Activated naive CD8-positive, alpha-beta T cell treated with anti-CD3 and anti-CD28 coated beads for 36 hours (primary cell): ENCODE measurements around the gene LZTFL1. TPM values are rescaled to one million over a fixed set of nuclear protein-coding genes. Genes with fewer than 3 reads are reported as not detected.

Experiments
- DNase-seq: peaks from one replicate; pipeline ENCODE4 v3.0.0; 2021
- H3K27ac Mint-ChIP-seq: one replicate; pipeline ENCODE4 v1.8.0; 2022; ENCODE audit warnings: mild to moderate bottlenecking, moderate library complexity, mixed read lengths
- H3K27me3 Mint-ChIP-seq: one replicate; pipeline ENCODE4 v1.8.0; 2022; ENCODE audit warnings: mild to moderate bottlenecking, mixed read lengths
- H3K36me3 Mint-ChIP-seq: one replicate; pipeline ENCODE4 v1.8.0; 2021; ENCODE audit warnings: mild to moderate bottlenecking, mixed read lengths
- H3K4me1 Mint-ChIP-seq: one replicate; pipeline ENCODE4 v1.8.0; 2021; ENCODE audit warnings: mixed read lengths
- H3K4me3 Mint-ChIP-seq: one replicate; pipeline ENCODE4 v1.8.0; 2022; ENCODE audit warnings: mild to moderate bottlenecking, moderate library complexity, mixed read lengths
- H3K9me3 Mint-ChIP-seq: one replicate; pipeline ENCODE4 v1.8.0; 2022; ENCODE audit warnings: mixed read lengths
- total RNA-seq, 2 experiments: library from RNA; stranded (reverse); gene quantifications; one replicate each; pipeline ENCODE4 v1.2.3, GENCODE V29; 2021

LZTFL1 gene
- total RNA-seq, 2 experiments from 2014 or later: 4.7 to 7.5 TPM

DNA sequence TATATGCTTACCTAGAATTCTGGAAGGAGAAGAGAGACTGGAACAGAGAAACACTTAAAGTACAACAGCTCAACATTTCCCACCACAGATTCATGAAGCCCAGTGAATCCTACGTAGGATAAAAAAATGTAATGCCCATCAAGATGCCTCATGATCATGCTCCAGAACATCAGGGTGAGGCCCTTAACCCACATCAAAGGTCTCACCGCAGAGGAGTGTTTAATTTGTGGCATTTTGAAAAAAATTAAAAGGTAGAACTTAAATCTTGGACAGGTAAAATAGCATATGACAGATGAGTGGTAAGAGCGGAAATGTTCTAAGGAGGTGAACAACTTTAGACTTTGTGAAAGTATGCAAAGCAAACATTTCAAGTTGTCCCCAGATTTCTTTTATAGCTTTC lies 35.8 kb downstream of the LZTFL1 start:
- Mint-ChIP-seq H3K4me1 (peaks cover 5% of the 10 kb centered on the region), H3K9me3 (no peaks in the 10 kb centered on the region), H3K36me3 (no peaks in the 10 kb centered on the region), H3K27ac (no peak overlapping the region), H3K4me3 (no peak overlapping the region), H3K27me3 (peaks cover 4% of the 10 kb centered on the region)
- no peak for DNase-seq

DNA sequence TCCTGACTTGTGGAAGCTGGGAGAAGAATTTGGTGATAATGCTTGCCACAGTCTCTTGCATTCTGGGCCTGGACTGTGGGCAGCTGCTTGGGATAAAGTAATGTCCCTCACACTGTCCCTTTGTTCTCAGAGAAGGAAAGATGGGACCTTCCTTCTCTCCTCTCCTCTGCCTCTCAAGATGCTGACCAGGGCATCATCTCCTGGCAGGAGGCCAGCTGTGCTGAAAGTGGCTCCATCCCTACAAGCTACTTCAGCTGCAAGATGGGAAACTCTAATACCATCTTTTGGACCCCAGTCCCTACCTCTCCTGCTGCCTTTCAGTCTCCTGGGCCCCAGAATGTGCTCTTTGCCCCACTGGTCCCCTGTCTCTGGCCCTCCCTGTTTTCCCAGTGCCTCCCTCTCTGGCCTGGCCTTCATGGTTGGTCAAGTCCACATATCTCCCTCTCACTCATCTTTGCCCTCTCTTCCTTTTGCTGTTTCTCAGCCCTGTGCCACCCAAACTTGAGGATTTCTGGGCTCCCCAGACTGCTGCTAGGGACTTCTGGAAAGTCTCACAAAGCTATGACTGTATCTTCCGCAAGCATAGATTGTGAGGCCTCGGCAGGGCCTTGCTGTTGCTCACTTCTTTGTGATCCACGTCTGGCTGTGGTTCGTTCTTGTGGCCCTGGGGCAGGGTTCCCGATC lies 38.5 kb downstream of the LZTFL1 start:
- no peaks in the 10 kb centered on the region for H3K36me3 Mint-ChIP-seq
- H3K27ac Mint-ChIP-seq: no peak overlapping the region
- H3K9me3 Mint-ChIP-seq: no peaks in the 10 kb centered on the region
- DNase-seq: no peak
- peaks cover 26% of the 10 kb centered on the region for H3K27me3 Mint-ChIP-seq
- no peak overlapping the region for H3K4me3 Mint-ChIP-seq
- H3K4me1 Mint-ChIP-seq: peaks cover 5% of the 10 kb centered on the region

DNA sequence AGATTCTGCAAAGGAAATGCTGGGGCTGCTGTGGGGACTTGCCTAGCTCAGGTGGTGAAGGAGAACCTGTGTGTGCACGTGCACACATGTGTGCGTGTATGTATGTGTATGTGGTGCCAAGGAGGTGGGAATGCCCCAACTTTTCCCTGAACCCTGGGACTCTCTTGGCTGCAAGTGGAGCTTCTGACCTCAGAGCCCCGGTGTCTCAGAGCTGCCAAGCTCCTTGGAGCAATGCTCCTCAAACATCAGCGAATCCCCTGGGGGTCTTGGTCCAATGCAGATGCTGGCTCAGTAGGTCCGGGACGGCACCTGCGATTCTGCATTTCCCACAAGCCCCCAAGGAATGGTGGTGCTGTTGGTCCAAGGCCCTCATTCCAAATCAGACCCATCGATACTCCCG lies 39.8 kb downstream of the LZTFL1 start:
- Mint-ChIP-seq H3K27me3 (peaks cover 38% of the 10 kb centered on the region), H3K36me3 (no peaks in the 10 kb centered on the region), H3K27ac (no peak overlapping the region), H3K4me1 (peaks cover 7% of the 10 kb centered on the region), H3K4me3 (no peak overlapping the region), H3K9me3 (no peaks in the 10 kb centered on the region)
- DNase-seq: no peak

DNA sequence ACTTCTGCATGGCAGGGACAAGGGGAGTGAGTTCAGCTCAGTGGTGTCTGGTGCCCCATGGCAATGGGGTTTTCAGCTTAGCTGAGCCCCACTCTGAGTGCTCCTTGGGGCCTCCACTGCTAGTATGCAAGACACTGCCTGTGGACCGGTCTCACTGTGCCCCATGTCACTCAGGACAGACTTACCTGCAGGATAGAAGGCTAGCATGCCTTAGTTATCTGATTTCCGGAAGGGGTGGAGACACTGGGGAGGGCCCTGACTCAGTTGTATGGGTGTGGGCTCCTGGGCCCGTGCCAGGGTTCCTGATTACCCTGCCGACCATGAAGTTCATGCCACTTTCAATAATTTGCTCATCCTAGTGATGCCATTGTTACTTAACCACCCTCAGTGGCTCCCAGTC lies 41.3 kb downstream of the LZTFL1 start:
- Mint-ChIP-seq H3K27ac (no peak overlapping the region), H3K9me3 (no peaks in the 10 kb centered on the region), H3K36me3 (no peaks in the 10 kb centered on the region), H3K4me3 (no peak overlapping the region), H3K4me1 (peaks cover 10% of the 10 kb centered on the region), H3K27me3 (peaks cover 52% of the 10 kb centered on the region)
- DNase-seq: no peak

DNA sequence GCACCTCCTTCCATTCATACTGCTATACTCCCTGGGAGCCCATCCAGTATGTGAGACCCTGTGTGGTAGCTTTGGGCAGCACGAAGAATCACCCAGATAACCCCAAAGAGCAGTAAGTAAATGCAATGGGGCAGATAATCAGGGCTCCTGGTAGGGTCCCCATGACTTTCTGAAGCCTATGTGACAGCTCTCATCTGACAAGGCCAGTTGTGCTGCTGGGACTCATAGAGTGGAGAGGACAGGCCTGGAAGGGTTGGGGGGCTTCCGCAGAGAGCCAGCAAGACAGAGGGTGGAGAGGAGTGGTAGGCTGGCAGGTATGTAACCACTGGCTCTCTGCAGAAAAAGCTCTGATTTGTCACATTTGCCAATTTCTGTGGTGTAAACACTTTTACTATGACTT lies 42.3 kb downstream of the LZTFL1 start:
- Mint-ChIP-seq H3K27ac (no peak overlapping the region), H3K4me1 (peaks cover 13% of the 10 kb centered on the region), H3K4me3 (no peak overlapping the region), H3K27me3 (peaks cover 62% of the 10 kb centered on the region), H3K9me3 (no peaks in the 10 kb centered on the region), H3K36me3 (no peaks in the 10 kb centered on the region)
- DNase-seq: no peak

DNA sequence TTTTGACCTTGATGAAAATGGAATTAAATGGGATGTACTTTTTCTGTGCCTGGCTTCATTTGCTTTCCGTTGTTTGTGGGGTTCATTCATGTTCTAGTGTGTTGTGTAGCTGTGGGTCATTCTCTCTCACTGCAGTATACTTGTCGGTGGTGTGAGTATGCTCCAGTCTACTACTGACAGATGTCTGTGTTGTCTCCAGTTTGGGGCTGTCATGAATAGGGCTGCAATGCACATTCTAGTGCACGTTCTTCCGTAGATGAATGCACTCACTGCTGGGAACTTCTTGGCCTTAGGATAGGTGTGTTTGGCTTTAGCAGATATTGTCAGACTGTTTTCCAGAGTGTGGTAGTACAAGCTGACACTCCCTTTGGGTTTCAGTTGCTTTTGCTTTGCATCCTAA lies 43.9 kb downstream of the LZTFL1 start:
- Mint-ChIP-seq H3K27ac (no peak overlapping the region), H3K4me3 (peak overlapping the region; percentile 8), H3K4me1 (peaks cover 13% of the 10 kb centered on the region), H3K36me3 (no peaks in the 10 kb centered on the region), H3K9me3 (no peaks in the 10 kb centered on the region), H3K27me3 (peaks cover 67% of the 10 kb centered on the region)
- no peak for DNase-seq

DNA sequence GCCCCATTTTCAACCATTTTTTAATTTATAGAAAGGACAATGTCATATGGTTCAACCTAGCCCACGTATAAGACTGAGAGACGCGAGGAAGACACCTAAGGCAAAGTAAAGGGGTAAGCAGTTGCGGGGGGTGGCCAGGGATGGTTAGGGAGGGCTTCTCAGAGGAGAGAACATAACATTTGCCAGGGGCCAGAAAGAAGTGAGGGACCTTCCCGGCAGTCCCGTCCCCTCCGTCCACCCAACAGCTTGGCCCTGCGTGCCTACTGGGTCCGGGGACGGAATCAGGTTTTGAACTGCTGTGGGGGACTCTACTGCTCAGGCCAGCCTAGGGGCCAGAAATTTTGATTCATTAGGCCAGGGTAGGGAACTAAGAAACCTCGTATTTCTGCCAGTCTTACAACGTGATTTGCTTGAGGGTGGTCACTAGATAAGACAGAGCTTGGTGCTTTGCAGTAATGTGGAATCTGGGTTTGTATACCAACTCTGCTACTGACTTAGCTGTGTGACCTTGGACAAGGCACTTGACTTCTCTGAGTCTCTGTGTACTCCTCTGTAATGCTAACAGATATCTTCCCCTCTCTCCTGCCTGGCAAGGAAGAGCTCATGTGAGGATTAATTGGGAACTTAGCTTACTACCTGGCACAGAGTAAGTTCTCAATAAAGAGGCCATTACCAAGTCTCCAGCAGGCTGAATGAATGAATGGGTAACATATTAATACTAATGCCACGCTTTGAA lies 44.8 kb downstream of the LZTFL1 start:
- H3K27ac Mint-ChIP-seq: no peak overlapping the region
- no peak for DNase-seq
- H3K4me1 Mint-ChIP-seq: peaks cover 13% of the 10 kb centered on the region
- peaks cover 67% of the 10 kb centered on the region for H3K27me3 Mint-ChIP-seq
- peak overlapping the region; percentile 36 for H3K4me3 Mint-ChIP-seq
- no peaks in the 10 kb centered on the region for H3K9me3 Mint-ChIP-seq
- H3K36me3 Mint-ChIP-seq: no peaks in the 10 kb centered on the region

DNA sequence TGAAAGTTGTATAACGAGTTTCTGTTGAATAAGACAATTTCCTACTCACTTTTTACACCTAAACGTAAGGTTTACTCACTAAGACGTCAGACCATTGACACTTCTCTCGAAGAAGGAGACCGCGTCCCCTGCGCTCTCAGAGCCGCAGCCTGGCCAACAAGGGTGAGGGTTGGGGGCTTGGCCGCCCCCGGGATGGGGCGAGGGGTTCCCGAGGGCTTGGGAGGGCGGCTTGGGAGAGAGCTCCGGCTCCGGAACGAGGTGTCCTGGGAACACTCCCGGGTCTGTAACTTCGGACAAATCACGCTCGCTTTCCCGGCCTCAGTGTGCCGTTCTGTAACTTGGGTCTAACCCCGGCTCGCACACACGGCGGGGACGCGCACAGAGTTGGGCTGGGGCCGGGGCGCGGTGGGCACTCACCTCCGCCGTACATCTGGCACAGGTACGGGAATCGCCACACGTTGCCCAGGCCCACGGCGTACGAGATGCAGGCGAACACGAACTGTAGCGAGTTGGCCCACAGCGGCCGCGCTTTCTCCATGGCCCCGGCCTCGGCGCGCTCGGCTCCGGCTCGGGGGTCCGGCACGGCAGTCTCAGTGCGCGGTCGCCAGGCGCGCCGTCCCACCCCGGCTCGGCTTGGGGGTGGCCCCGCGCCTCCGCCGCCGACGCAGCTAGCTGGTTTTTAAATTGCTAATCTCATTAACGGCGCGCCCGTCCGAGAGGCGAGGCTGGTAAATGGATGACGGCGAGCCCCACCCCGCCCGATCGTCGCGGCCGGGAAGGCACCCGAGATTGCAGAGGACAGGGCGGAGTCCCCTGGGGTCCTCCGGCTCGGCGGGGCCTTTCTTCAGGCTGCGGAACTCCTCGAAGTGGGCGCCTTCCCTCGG lies 45.8 kb downstream of the LZTFL1 start, which contains the start of gene SLC6A20:
TSS of gene SLC6A20 (minus strand) at position 655 of the 884 bp plus-strand sequence. CDS start at position 538, 117 bp downstream.
- Mint-ChIP-seq H3K27ac (no peak within 1 kb of the TSS), H3K36me3 (no peaks in the 10 kb centered on the region), H3K27me3 (peaks cover 67% of the 10 kb centered on the region), H3K4me1 (peaks cover 13% of the 10 kb centered on the region), H3K4me3 (peak within 1 kb of the TSS; percentile 54), H3K9me3 (no peaks in the 10 kb centered on the region)
- peak; percentile 11 for DNase-seq

DNA sequence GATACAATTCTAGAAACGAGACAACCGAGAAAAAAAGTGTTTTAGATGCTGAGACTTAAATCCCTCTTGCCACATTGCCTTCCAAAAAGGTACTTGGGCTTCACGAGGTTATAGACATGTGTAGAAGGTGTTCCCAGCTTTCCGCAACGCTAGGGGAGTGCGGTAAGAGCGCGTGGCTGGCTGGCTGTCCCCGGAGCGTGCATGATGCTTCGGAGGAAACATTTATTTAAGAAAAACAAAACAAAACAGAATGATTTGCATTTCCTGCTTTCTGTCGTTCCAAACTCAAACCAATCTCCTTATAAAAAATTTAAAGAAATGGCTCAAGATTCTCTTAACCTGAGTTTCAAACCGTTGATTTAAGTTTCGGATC lies 46.4 kb downstream of the LZTFL1 start:
- H3K36me3 Mint-ChIP-seq: peaks cover 1% of the 10 kb centered on the region
- H3K4me1 Mint-ChIP-seq: peaks cover 13% of the 10 kb centered on the region
- H3K4me3 Mint-ChIP-seq: peak overlapping the region; percentile 54
- H3K27ac Mint-ChIP-seq: no peak overlapping the region
- no peak for DNase-seq
- peaks cover 67% of the 10 kb centered on the region for H3K27me3 Mint-ChIP-seq
- H3K9me3 Mint-ChIP-seq: peaks cover 1% of the 10 kb centered on the region

DNA sequence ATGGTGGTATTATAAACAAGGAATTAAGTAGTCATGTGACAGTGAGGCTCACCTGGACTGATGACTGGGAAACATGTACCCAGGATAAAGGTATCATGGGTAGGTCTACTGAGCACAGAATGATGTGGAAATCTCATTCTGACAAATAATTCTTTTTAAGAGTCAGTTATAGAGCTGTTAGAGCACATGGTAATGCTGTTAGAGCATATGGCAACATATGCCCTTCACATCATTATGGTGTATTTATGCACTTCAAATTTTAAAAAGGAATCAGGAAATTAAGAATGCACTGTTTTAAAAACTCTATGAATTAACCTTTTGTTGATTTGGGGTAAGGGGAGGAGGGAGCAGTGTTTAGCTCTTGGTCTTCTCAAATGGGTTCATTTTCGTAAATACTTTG lies 47.3 kb downstream of the LZTFL1 start:
- DNase-seq: no peak
- peaks cover 6% of the 10 kb centered on the region for H3K9me3 Mint-ChIP-seq
- H3K4me3 Mint-ChIP-seq: no peak overlapping the region
- no peak overlapping the region for H3K27ac Mint-ChIP-seq
- H3K4me1 Mint-ChIP-seq: peaks cover 13% of the 10 kb centered on the region
- H3K27me3 Mint-ChIP-seq: peaks cover 58% of the 10 kb centered on the region
- H3K36me3 Mint-ChIP-seq: peaks cover 2% of the 10 kb centered on the region

DNA sequence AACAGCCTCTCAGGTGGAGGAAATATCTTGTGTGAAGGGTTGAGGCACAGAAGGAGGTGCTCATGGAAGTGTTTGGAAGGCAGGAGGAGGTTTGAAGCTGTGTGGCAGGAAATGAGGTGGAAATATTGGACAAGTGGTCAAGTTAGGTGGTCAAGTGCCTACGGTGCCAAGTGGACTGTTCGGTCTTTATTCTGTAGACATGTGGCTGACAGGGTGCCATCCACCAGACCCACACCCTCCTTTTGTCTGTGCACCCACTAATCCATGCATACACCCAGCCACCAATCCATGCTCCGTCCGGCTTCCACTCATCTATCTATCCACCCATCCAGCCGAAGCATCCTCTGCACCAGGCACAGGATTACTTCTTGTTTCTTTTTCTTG lies 47.8 kb downstream of the LZTFL1 start:
- Mint-ChIP-seq H3K27me3 (peaks cover 53% of the 10 kb centered on the region), H3K4me3 (no peak overlapping the region), H3K27ac (no peak overlapping the region), H3K9me3 (peaks cover 6% of the 10 kb centered on the region), H3K36me3 (peaks cover 2% of the 10 kb centered on the region), H3K4me1 (peaks cover 13% of the 10 kb centered on the region)
- DNase-seq: no peak

DNA sequence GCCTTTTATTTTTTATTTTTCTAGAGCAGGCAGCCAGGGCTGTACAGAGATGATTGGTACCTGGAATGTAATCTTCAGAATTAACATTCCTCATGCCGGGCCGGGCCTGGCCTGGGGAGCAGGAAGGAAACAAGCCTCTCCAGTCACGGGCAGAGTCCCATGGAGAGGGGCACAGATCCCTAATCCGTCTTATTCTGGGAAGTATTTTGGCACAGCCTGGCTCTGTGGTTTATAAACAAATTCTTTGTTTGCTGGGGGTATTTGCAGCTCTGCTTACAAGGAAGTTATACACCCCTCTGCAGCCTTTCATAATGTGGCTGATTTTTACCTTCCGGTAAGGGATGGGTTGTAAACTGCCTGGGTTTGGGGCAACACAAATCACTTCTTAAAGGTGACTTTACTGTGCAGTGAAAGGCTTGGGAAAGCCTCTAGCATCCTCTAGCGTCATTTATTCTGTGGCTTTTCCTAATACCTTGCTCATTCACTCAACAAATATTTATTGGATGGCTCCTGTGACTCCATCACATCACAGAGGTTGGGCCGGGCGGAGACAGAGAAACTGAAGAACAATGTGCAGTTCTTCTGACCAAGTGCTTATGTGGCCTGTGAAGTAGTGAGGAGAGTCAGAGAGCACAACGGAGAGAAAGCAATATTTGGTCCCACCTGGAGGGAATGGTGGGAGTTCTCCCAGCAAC lies 48.3 kb downstream of the LZTFL1 start:
- no peak for DNase-seq
- peaks cover 6% of the 10 kb centered on the region for H3K9me3 Mint-ChIP-seq
- peaks cover 2% of the 10 kb centered on the region for H3K36me3 Mint-ChIP-seq
- no peak overlapping the region for H3K4me3 Mint-ChIP-seq
- peaks cover 48% of the 10 kb centered on the region for H3K27me3 Mint-ChIP-seq
- H3K4me1 Mint-ChIP-seq: peaks cover 13% of the 10 kb centered on the region
- H3K27ac Mint-ChIP-seq: no peak overlapping the region

DNA sequence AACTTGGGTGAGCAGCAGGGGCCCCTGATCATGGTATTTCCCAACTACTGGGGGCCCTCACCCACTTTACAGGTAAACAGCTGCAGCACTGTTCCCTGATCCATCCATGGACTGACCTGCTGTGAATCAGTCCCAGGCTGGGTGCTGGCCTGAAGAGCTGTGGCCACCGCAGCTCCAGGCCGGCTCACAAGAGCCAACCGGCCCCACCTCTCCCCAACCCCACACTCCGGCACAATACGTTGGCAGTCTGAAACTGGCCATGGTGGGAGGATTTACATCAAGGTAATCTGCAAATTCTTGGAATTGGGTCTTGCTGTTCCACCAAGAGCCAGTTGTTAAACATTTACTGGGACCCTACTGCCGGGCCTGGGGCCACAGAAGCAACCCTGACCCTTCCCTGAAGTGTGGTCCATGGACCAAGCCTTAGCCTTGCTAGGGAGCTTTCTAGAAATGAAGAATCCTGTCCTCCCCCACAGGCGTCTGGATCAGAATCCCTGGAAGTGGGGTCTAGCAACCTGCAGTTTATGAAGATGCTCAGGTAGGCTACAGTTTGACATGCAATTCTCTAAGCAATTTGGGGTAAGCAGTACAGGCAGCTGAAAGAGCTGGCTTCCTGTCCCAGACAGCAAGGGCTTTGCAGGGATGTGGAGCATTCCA lies 49.3 kb downstream of the LZTFL1 start:
- Mint-ChIP-seq H3K27ac (no peak overlapping the region), H3K9me3 (peaks cover 6% of the 10 kb centered on the region), H3K36me3 (peaks cover 2% of the 10 kb centered on the region), H3K4me1 (peaks cover 13% of the 10 kb centered on the region), H3K4me3 (no peak overlapping the region), H3K27me3 (peaks cover 38% of the 10 kb centered on the region)
- DNase-seq: no peak

DNA sequence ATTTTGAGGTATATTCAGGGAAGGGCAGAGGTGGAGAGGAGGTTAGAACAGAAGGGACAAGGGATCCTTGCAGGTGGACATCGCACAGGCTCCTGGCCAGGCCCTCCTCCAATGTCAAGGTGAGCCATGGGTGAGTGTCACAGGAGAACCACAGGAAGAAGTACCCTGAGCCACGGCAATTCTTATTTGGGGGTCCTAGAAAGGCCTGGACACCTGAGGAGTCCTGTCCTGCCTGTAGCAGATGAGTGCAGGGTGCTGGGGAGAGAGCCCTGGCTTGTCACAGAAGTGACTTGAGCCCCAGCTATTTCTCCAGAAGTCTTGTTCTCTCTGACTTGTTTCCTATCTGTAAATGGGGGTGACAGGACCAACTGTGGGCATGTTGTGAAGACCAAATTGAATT lies 49.9 kb downstream of the LZTFL1 start:
- no peak for DNase-seq
- Mint-ChIP-seq H3K4me3 (no peak overlapping the region), H3K9me3 (peaks cover 6% of the 10 kb centered on the region), H3K27ac (no peak overlapping the region), H3K27me3 (peaks cover 32% of the 10 kb centered on the region), H3K4me1 (peaks cover 9% of the 10 kb centered on the region), H3K36me3 (peaks cover 2% of the 10 kb centered on the region)
